Measurements from ENCODE around the gene ARL1. TPM values are rescaled to one million over a fixed set of nuclear protein-coding genes. Genes with fewer than 3 reads are reported as not detected.

Gene ARL1
- total RNA-seq, 1 donor from 2014 or later: 78.5 TPM

GRCh38 chr12:101379149-101379548, 28.4 kb downstream of the ARL1 start:
- H3K4me3 Mint-ChIP-seq: no peak overlapping the region
- no peak for TF ChIP-seq CTCF (IDR thresholded peaks at IDR 0.05; ENCODE audit: unreplicated experiment)
- no peaks in the 10 kb centered on the region for H3K4me1 Mint-ChIP-seq
- no peaks in the 10 kb centered on the region for H3K27me3 Mint-ChIP-seq (ENCODE audit: low read depth)
- no peak for DNase-seq (ENCODE audit: low spot score in 2 of 2, unreplicated experiment in 2 of 2)
- H3K9me3 Mint-ChIP-seq: no peaks in the 10 kb centered on the region
- H3K36me3 Mint-ChIP-seq: peaks cover 57% of the 10 kb centered on the region
- H3K27ac Mint-ChIP-seq: no peak overlapping the region

GRCh38 chr12:101375573-101375972, 32.0 kb downstream of the ARL1 start:
- Mint-ChIP-seq H3K4me3 (no peak overlapping the region), H3K4me1 (no peaks in the 10 kb centered on the region), H3K36me3 (peaks cover 61% of the 10 kb centered on the region), H3K9me3 (no peaks in the 10 kb centered on the region), H3K27ac (peak overlapping the region; percentile 6), H3K27me3 (ENCODE audit: low read depth) (no peaks in the 10 kb centered on the region)
- no peak for DNase-seq (ENCODE audit: low spot score in 2 of 2, unreplicated experiment in 2 of 2)
- no peak for TF ChIP-seq CTCF (IDR thresholded peaks at IDR 0.05; ENCODE audit: unreplicated experiment)

- no peak for DNase-seq (ENCODE audit: low spot score in 2 of 2, unreplicated experiment in 2 of 2)
- TF ChIP-seq CTCF (IDR thresholded peaks at IDR 0.05; ENCODE audit: unreplicated experiment): no peak
- H3K36me3 Mint-ChIP-seq: peaks cover 49% of the 10 kb centered on the region
- no peak overlapping the region for H3K4me3 Mint-ChIP-seq
- H3K27ac Mint-ChIP-seq: no peak overlapping the region
- no peaks in the 10 kb centered on the region for H3K27me3 Mint-ChIP-seq (ENCODE audit: low read depth)
- no peaks in the 10 kb centered on the region for H3K4me1 Mint-ChIP-seq
- no peaks in the 10 kb centered on the region for H3K9me3 Mint-ChIP-seq
These were observed 35.1 kb downstream of the ARL1 start for GRCh38 chr12:101372431-101372830.

GRCh38 chr12:101368016-101368415, 39.6 kb downstream of the ARL1 start:
- H3K36me3 Mint-ChIP-seq: peaks cover 44% of the 10 kb centered on the region
- DNase-seq (ENCODE audit: low spot score in 2 of 2, unreplicated experiment in 2 of 2): no peak
- H3K4me1 Mint-ChIP-seq: no peaks in the 10 kb centered on the region
- H3K4me3 Mint-ChIP-seq: no peak overlapping the region
- no peaks in the 10 kb centered on the region for H3K9me3 Mint-ChIP-seq
- no peaks in the 10 kb centered on the region for H3K27me3 Mint-ChIP-seq (ENCODE audit: low read depth)
- H3K27ac Mint-ChIP-seq: no peak overlapping the region
- no peak for TF ChIP-seq CTCF (IDR thresholded peaks at IDR 0.05; ENCODE audit: unreplicated experiment)

GRCh38 chr12:101361455-101361854, 46.1 kb downstream of the ARL1 start:
- Mint-ChIP-seq H3K27ac (no peak overlapping the region), H3K9me3 (no peaks in the 10 kb centered on the region), H3K36me3 (peaks cover 38% of the 10 kb centered on the region), H3K27me3 (ENCODE audit: low read depth) (no peaks in the 10 kb centered on the region), H3K4me3 (no peak overlapping the region), H3K4me1 (no peaks in the 10 kb centered on the region)
- no peak for DNase-seq (ENCODE audit: low spot score in 2 of 2, unreplicated experiment in 2 of 2)
- TF ChIP-seq CTCF (IDR thresholded peaks at IDR 0.05; ENCODE audit: unreplicated experiment): no peak

- no peak for TF ChIP-seq CTCF (IDR thresholded peaks at IDR 0.05; ENCODE audit: unreplicated experiment)
- H3K9me3 Mint-ChIP-seq: peaks cover 2% of the 10 kb centered on the region
These were observed 50.8 kb downstream of the ARL1 start for GRCh38 chr12:101356794-101357193.

More at GRCh38 chr12:101356794-101357193, 50.8 kb downstream of the ARL1 start:
- H3K36me3 Mint-ChIP-seq: peaks cover 33% of the 10 kb centered on the region
- no peak overlapping the region for H3K27ac Mint-ChIP-seq
- H3K4me3 Mint-ChIP-seq: no peak overlapping the region
- H3K27me3 Mint-ChIP-seq (ENCODE audit: low read depth): no peaks in the 10 kb centered on the region
- no peaks in the 10 kb centered on the region for H3K4me1 Mint-ChIP-seq
- no peak for DNase-seq (ENCODE audit: low spot score in 2 of 2, unreplicated experiment in 2 of 2)
